RKO (cell line): ENCODE results near the gene PAXX.

Experiments used
- DNase-seq: peaks from one replicate; pipeline ENCODE4 v3.0.0-alpha.2; 2016; ENCODE audit warnings: low spot score

The PAXX gene

GRCh38 chr9:137018761-137019559 is 26.7 kb downstream of the PAXX start:
- DNase-seq: no peak

GRCh38 chr9:137019891-137020683 is 27.9 kb downstream of the PAXX start:
- no peak for DNase-seq

- DNase-seq: no peak
Measured at GRCh38 chr9:137020771-137021567, 28.7 kb downstream of the PAXX start.

- no peak for DNase-seq
Measured at GRCh38 chr9:137021568-137021978, 29.4 kb downstream of the PAXX start.

- DNase-seq: peak; percentile 99
Measured at GRCh38 chr9:137021979-137022661, 29.9 kb downstream of the PAXX start.

GRCh38 chr9:137022662-137023008 is 30.4 kb downstream of the PAXX start:
- no peak for DNase-seq

- DNase-seq: peak; percentile 60
Measured at GRCh38 chr9:137023157-137023556, 30.9 kb downstream of the PAXX start.

GRCh38 chr9:137023583-137023991 is 31.4 kb downstream of the PAXX start:
- no peak for DNase-seq

- DNase-seq: no peak
Measured at GRCh38 chr9:137025517-137025966, 33.3 kb downstream of the PAXX start.

GRCh38 chr9:137026384-137026783 is 34.2 kb downstream of the PAXX start:
- DNase-seq: no peak

GRCh38 chr9:137026828-137027227 is 34.6 kb downstream of the PAXX start:
- no peak for DNase-seq

- DNase-seq: peak; percentile 72
Measured at GRCh38 chr9:137027369-137028262, 35.4 kb downstream of the PAXX start, which contains the start of gene ABCA2. Gene ABCA2, minus strand, starts transcription at chr9:137028237. Its CDS starts 97 bp downstream, at chr9:137028140.

- DNase-seq: peak; percentile 86
Measured at GRCh38 chr9:137028263-137029057, 36.2 kb downstream of the PAXX start.

- peak; percentile 87 for DNase-seq
Measured at GRCh38 chr9:137029058-137029936, 37.1 kb downstream of the PAXX start.

GRCh38 chr9:137030006-137030405 is 37.8 kb downstream of the PAXX start:
- DNase-seq: no peak

- no peak for DNase-seq
Measured at GRCh38 chr9:137030538-137031527, 38.6 kb downstream of the PAXX start.

- DNase-seq: no peak
Measured at GRCh38 chr9:137031904-137032640, 39.9 kb downstream of the PAXX start, which contains the start of gene FUT7. Gene FUT7, minus strand, starts transcription at chr9:137032088. Its CDS starts 97 bp downstream, at chr9:137031991.
